ENCODE data around the gene SAXO1.
"Not testable (repeated sequence)": the region's sequence is repeated elsewhere in the genome, so short reads cannot be mapped to it uniquely, and the experiment has no call there.

SAXO1 gene

DNA sequence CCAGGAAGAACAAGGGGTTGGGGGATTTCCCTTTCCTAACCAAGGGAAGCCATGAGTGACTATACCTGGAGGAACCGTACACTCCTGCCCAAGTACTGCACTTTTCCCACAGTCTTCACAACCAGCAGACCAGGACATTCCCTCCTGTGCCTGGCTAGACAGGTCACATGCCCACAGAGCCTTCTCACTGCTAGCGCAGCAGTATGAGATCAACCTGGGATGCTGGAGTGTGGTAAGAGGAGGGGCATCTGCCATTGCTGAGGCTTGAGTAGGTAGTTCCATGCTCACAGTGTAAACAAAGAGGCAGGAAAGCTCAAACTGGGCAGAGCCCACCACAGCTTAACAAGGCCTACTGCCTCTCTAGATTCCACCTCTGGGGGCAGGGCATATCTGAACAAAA is 35.9 kb downstream of the SAXO1 start:
- DNase-seq: no peak

DNA sequence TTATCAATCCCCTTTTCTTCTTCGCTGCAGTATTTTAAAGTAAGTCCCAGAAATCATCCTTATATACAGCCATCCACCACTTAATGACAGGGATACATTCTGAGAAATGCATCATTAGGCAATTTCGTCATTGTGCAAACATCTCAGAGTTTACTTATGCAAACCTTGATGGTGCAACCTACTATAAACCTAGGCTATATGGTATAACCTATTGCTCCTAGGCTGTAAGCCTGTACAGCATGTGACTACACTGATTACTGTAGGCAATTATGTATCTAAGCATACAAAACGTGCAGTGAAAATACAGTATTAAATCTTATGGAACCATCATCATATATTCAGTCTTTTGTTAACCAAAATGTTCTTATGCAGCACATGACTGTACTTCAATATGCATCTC is 36.8 kb downstream of the SAXO1 start:
- DNase-seq: no peak

DNA sequence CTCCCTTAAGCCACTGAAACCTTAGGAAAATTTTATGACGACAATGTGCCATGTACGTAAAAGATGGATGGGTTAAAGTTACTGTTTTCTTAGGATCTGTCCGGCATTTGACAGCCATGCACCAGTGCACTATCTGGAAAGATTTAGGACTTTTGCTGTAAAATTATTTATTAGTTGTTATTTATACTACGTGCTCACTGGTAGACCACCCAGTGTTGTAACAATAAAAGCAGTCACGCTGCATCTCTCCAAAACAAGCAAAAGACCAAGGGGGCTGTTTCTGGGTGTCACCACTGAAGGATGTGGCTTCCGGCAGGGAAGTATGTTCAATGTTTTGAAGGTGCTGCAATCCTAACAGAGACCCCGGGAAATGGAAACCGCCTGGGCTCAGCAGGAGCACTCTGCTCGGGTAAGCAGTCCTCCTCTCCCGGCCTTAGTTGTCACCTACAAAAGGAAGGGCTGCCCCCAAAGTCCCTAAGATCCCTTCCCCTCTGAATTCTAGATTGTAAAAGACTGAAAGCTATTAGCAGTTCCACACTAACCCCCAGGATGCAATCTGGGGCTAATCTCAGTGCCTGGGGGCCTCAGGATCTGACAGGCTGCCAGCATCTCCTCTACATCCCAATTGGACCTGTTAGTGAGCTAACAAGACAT is 38.6 kb downstream of the SAXO1 start:
- DNase-seq: no peak

DNA sequence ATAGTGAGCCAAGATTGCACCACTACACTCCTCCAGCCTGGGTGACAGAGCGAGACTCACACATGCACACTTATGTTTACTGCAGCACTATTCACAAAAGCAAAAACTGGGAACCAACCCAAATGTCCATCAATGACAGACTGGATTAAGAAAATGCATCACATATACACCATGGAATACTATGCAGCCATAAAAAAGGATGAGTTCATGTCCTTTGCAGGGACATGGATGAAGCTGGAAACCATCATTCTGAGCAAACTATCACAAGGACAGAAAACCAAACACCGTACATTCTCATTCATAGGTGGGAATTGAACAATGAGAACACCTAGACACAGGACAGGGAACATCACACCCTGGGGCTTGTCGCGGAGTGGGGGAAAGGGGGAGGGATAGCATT is 41.8 kb downstream of the SAXO1 start:
- DNase-seq: not testable (repeated sequence)

DNA sequence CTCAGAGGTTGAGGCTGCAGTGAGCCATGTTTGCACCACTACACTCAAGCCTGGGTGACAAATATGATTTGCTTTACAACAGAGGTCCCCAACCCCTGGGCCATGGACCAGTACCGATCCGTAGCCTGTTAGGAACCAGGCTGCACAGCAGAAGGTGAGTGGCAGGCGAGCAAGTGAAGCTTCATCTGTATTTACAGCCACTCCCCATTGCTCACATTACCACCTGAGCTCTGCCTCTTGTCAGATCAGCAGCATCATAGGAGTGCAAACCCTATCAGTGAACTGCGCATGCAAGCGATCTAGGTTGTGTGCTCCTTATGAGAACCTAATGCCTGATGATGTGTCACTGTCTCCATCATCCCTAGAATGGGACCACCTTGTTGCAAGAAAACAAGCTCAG is 42.5 kb downstream of the SAXO1 start:
- DNase-seq: no peak

DNA sequence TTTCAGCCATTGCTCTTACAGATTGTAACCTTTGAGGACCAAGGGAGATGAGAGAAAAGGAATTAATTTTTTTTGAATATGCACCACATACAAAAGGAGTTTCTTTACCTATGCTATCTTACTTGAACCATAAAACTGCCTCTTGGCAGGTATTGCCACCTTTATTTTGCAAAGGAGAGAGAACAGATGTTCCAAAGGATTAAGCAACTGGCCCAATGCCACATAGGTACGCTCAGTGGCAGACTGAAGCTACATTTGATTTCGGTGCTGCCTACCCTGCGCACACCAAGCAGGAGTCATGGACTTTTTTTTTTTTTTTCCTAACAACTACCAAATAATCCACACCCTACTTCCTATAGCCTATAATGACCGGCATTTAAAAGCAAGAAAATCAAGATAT is 43.1 kb downstream of the SAXO1 start:
- DNase-seq: no peak

DNA sequence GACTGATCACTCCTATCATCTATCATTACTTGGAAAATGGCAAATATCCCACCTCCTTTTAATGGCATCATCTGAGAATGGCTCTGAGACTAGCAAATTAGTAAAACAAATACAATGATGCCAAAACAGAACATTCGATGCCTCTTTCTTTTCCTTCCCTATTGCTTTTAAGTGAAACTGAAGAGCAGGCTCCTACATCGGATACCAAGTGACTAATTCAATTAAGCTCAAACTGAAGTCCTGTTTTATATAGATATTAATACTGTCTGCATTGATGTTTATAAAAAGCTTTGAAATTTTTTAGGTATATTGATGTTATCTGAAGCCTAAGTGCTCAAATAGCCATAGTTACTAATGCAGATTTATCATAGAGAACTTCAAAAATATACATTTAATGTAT is 43.9 kb downstream of the SAXO1 start:
- no peak for DNase-seq

DNA sequence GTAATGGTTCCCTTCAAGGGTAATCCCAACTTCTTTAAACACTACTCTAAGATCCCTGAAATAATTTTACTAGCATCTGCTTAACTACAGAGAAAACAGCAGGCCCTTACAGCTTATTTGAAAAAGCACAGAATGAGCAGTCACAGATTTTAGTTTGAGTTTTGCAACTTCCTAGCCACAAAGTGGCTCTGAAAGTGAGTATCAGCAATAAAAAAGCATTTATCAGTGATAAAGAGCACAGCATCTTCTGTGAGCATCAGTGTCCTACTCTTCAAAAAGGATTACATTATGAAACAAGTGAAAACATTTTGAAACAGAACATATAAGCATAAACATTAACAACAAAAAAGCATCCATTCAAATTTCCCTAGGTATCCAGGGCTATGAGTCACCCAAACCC is 45.0 kb downstream of the SAXO1 start:
- DNase-seq: no peak

DNA sequence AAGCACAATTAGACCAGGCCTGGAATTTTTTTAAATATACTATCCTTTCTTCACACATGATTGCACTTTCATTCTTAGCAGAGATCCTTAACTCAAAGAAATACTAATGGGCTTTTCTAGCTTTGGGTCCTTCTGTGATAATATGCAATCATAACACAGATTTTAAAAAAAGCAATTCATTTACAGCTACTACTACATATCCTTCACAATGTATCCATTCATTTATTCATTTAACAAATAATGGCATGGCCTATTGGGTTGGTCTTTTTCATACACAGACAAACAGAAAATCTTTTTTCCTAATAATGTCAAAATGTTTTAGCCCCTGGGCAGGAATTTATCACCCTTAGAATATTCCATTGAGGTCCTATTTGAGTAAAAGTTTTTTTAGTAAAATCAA is 47.0 kb downstream of the SAXO1 start:
- DNase-seq: no peak

DNA sequence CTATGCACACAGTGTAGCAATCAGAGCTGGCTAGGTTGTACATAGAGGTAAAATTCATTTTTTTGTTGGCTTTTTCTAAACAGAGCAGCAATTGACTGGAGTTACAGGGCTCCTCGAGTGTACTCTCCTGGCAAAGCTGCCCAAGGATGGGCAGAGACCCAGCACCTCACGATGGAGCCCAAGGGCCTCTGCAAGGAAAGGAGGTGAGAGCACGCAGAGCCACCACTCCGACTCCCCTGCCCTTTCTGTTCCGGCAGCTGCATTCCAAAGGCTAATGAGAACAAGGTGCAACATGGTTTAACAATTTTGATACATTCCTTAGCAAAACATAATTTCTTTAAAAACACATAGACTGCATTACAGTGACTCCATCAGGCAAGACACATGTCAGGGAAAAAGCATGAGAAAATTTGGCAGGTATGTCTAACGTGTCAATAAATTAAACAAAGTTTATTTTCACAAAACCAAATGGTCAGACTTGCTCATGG is 47.5 kb downstream of the SAXO1 start:
- DNase-seq: no peak

DNA sequence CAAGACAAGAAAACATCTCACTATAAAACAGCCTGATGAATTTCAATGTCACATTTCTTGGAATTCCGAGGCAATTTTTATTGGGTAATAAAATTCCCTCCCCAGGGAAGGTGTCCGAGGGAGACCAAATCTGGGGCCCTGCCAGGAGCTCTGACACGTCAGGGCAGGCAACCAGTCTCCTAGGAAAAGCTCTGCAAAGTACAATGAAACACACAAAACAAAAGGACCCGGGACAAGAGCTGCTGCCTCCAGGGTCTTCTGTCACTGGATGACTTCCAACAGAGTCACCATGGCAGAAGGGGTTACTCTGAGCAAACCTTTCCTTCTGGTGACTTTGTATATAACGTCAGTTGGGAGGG is 50.8 kb downstream of the SAXO1 start:
- no peak for DNase-seq

DNA sequence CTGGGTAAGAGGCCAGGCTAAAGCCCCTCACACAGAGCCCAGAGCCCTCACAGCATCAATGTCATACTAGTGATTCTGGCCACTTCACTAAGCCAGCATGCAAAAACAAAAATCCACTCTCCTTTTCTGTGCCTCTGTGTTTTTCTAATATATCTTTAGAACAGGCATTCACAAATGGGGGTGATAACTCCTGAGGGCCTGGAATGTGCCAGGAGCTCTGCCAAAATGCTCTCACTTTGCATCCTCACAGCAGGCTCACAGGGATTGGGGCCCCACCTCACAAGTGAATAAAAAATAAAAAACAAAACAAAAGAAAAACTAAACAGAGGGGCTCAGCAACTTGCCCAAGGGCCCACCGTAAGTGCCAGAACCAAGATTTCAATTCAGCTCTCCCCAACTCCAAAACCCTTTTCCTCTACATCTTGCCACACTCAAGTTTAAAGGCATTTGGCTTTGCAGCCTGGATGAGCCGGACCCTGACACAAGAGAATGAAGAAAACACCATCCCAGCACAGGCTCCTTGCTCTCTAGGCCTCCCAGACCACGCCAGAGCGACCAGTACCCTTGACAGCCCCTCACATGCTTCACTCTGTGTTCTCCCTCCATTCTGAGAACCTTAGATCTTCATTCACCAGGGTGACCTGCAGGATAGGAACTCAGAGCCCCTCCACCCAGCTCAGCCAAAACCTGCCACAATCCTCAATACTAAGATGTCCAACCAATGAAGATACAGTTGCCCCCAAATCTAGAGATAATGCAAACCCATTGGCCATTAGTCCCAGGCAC is 51.3 kb downstream of the SAXO1 start:
- DNase-seq: no peak

DNA sequence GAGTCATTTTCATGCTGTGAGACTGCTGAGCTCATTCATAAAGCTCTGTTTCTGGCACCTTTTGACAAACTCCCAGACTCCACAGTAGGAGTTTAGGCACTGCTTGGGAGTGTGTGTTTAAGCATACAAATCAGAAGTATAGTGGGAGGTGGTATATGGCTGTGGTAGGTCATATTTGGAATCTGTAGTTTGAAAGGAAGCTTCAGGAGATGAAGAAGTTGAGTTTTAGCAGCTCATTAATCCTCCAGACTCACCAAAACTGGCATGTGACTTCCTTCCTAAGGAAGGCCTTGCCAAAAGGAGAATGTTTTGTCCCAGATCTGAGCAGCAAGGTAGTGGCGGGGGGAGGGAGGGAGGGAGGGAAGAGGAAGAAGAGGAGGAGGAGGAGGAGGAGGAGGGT is 52.8 kb downstream of the SAXO1 start:
- no peak for DNase-seq

DNA sequence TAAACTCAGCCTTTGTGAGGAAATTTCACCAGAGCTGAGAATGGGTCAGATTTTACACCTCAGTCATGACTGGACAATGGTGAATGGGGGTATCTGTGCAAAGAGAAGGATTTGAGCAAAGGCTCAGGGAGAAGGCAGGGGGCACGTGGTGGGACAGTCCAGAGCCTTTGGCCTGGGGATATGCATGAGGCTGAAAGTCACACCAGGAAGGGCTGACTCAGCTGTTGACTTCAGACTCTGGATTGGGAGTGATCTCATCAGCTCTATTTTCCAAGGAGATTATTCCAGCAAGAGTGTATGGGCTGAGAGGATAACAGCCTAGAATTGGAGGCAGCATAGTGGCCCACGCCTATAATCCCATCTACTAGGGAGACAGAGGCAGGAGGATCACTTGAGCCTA is 53.6 kb downstream of the SAXO1 start:
- DNase-seq: no peak

DNA sequence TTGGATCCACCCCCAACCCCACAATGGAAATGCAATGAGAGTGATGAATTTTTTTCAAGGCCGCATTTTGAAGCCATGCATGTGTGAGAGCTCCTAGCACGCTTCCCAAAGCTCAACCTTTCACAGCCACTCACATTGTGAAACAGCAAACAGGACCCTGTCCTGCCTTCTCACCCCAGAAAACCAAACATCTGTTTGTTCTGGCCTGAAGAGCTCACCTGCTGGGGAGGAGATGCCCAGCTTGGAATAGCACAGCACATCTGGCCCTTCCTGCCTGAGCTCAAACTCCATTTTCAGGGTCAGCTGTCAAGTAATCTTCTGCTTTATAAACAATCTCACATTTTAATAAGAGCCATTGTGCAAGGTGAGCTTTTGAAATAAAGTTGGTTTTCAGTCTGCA is 54.8 kb downstream of the SAXO1 start:
- DNase-seq: no peak

DNA sequence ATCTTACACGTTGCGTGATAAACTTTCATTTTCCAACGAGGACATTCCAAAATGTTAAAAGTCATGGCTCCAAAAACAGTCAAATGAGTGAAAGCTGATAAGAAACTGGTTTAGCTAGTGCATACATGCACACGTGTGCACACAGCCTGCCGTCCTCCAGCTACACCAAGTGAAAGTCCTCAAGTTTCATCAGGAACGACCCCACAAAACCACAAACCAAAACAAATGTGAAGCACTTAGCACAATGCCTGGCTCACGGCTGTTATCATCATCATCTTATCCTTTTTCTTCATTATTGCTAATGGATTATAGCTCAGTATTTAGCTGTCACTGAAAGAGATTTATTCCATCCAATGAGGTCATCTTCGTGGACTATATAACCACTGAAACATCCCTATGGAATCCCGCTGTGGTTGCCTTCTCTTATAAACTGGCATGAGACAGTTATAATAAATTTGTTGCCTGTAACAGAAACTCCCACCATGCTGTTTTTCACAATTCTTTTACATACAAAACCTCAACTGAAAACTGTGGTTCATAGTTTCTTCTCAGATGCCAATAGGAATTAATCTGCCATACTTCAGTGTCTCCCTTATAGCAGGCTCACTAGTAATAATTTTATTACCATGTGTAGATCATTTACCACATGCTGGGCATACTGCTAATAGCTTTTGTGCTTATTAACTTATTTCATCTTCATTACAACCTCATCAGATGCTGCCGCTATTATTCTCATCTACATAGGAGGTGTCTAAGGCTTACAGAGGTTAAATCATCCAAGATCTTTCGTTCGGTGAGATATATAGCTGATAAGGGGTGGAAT is 56.1 kb downstream of the SAXO1 start:
- no peak for DNase-seq

DNA sequence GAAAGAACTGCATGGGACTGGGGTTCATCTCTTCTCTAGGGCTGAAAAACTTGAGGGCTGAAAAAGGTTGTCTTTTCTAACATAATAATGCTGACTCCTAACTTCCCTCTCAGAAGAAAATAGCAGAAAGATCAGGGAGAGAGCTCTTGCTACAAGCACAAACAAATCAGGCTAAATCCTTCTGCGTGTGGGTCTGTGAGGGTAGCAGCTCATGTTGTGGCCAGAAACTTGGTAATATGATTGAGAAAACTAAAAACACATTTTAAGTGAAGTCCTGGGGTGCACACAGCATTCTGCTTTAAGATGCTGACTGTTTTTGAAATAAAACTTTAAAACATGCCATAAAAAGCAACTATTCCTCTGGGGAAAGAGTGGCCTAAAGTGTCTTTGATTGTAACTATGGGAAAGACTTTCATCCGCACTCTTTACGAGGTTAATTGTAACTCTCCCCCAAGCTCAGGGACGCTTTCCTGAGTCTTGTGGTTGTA is 56.7 kb downstream of the SAXO1 start:
- DNase-seq: no peak

DNA sequence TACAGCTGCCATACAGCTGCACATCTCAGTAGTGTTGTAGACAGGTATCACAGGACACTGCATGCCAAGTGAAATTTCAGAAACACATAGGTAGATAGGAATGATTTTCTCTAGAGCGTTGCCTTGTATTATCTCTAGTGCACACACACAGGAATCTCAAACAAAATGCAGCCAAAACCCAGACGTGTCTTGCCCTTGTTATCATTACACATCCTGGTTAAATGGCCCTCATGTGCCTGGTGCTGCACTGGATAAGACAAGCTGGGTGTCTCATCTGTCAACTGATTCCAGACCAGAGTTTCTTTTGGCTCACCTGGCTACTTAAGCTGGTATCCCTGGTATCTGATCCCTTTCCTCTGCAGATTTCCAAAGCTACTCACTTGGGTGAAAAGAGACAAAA is 59.7 kb downstream of the SAXO1 start:
- no peak for DNase-seq

DNA sequence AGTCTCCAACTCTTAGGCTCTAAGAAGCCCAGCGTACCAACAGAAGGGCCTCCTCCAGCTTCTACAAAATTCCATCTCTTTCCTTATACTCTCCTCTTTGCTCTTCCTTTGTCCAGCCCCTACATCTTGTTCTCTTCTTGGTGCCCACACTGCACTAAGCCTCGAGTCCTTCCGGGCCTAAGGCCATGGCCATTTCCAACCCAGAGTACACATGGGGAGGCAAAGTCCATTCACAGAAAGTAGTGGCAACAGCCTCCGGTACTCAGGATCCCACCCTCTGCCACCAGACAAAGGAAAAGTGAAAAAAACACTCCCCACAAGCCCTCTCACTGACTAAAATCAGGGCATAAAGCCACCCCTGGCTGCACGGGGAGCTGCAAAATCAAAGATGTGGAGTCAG is 60.3 kb downstream of the SAXO1 start:
- no peak for DNase-seq

DNA sequence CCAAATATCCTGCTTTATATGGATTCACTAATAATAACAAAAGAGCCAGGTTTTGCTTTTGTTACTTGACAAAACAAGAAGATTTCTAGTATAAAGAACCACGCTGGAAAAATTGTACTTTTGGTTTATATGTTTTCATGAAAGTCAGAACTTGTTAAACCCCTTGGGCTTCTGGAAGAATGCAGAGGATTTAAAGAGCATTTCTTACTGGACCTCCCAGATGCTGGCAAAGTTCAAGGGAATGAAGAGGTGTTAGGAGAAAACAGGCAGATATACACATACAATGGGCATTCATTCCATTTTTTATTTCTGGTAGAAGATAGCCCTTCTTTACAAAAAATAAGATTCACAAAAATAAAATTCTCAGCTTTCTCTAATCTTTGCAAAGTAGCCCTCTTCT is 61.1 kb downstream of the SAXO1 start:
- DNase-seq: no peak

DNA sequence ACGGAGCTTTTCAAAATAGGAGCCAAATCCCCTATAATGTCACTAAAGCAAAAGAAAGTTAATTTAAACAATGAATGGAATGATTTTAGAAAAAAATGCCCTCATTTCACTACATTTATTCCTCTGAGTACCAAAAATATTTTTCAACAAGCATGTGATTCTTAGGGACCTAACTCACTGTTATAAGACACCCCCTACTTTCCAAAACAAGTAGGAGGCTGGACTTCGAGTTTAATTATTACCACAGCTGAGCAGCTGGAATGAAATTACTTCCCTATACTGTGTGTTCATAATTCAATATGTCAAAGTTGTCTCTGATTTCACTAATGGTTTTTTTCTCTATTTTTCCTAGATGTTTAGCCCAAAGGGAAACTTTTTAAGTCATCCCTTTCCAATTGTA is 61.6 kb downstream of the SAXO1 start:
- no peak for DNase-seq

DNA sequence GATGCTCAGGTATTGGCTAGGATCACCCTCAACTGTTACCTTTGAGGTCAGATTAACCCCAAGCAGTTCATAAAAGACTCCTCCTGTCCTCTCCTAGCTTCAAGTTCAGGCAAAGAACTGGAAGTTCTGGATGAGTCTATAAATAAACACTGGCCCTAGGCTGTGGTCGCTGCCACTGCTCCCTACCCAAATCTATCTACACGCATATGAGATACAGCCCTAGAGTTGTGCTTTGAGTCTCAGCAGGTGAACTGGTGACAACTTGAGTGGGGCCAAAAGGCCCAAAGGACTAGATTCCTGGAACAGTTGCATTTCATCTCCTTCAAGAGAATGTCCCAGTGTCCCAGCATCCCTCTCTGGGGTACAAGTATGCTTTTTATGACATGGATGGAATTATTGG is 62.6 kb downstream of the SAXO1 start:
- DNase-seq: no peak

DNA sequence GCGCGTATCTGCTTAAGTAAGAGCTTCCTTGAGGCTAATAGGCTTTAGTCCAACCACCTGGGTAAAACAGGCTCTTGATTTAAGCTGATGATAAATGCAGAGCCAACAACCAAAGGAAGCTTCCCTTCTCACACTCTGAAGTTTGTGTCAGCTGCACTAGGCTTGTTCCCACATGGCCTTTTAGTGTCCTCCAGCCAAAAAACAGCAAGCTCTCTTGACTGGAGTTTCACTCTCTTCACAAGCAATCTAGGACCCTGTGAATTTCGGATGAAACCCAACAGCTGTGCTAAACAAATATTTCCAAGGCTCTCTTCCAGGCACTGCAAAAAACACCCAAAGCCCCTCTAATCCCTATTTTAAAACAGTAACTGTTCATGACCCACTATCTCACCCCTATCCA is 63.9 kb downstream of the SAXO1 start:
- DNase-seq: no peak

DNA sequence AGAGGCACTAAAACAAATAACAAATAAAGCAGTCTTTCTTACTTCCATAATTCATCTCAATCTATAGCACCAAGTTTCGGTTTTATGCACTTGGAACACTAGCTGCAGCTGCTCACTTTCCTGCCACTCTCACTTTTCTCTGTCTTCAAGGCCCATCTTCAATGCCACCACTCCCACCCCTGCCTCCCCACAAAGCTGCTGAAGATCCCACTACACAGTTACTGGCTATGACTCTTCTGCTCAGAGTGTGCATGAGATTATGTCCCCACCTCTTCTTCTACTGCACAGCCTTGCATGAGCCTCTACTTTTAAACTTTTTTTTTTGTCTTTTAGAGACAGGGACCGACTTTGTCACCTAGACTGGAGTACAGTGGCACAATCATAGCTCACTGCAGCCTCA is 77.4 kb downstream of the SAXO1 start:
- no peak for DNase-seq
